Stimulated activated CD8-positive, alpha-beta memory T cell treated with anti-CD3 and anti-CD28 coated beads, Interleukin-2, amount 100 ng/mL, for 1 hour (primary cell): ENCODE measurements around the gene CIITA.
"Not testable (repeated sequence)": the region's sequence is repeated elsewhere in the genome, so short reads cannot be mapped to it uniquely, and the experiment has no call there.

Experiments used
- DNase-seq, 2 donors: peaks; one replicate each; pipeline ENCODE4 v3.0.0-alpha.2; 2020; ENCODE audit warnings: low read depth in 2 of 2

Gene CIITA

GRCh38 chr16:10959161-10959560 is 82.2 kb downstream of the CIITA start:
- DNase-seq, result no peak

- DNase-seq, result no peak
These were observed 84.2 kb downstream of the CIITA start for GRCh38 chr16:10961231-10961630.

DNA sequence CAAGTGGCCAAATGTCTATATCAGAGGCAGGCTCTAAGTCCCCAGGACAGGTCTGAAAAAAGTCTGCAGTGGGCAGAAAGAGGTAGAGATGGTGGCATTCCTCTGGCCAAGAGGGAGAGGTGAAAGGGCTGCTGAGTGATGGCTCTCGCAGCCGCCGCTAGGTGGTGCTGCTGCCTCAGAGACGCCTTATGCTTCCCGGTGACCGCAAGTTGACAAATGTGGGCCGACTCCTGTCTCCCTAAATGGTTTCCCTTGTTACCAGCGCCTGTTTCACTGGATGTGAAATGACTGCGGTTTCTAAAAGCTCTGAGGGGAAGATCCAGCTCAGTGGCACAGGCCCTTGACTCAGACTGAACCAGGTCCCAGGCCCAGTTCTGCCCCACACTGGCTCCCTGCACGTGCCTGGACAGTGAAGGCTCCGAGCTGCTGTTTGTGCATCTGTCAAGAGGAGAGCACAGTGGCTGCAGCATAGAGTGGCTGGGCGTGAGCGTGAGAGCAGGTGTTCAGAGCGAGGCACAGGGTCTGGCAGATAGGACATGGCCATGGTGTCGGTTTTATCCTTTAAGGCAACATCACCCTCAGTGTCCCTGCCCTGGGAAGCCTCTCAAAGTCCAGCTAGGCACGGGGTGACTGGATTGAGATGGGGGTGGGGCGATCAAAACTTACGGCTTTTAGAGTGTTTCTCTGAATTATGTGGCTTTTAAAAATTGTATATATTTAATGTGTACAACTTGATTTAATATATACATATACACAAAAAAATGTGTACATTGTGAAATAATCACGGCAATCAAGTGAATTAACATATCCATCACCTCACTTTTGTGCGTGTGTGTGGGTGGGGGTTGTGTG is 87.3 kb downstream of the CIITA start:
- DNase-seq, result peak; percentile 68 to 69

DNA sequence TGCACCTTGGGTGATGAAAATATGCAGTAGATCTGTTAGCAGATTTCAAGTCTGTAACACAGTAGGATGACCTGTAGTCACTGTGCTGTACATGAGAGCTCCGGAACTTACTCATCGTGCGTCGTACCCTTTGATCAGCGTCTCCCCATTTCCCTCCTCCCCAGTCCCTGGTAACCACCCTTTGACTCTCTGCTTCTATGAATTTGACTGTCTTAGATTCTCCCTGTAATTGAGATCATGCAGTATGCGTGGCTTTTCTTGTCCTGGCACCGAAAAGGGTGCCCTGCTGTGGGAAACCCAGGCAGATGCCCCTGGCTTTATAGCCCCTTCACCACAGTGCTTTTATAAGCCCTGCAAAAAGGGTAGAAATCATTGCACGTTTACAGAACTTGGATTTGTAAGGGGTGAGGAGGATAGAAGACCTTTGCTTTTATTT is 87.9 kb downstream of the CIITA start:
- peak in 1 of 2 donors; percentile 24 for DNase-seq

DNA sequence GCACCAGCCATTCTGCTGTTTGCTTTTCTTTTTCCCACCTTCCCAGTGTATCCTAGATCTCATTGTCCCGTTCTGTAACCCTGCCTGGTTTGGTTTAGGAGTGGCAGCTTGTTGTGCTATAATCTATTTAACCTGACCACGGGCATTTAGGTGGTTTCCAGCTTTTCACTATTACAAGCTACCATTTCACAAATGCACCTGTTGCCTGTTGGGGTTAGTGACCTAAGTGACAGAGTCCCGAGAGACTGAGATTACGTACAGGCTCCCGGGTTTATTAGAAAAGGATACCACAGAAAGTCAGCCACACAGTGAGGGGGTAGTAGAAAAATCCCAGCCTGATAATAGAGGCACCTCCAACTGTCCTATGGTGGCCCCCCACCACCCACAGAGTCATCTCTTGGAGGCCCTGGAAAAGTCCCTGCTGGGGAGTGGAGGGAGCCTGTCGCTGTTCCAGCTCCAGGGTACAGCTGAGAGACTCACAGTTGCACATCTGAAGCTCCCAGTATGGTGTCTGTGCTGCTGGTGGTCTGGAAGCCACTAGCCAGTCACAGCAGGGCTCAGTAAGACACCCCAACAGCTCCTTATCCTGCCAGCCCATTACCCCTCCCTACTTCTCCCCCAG is 88.5 kb downstream of the CIITA start:
- DNase-seq, result no peak

DNA sequence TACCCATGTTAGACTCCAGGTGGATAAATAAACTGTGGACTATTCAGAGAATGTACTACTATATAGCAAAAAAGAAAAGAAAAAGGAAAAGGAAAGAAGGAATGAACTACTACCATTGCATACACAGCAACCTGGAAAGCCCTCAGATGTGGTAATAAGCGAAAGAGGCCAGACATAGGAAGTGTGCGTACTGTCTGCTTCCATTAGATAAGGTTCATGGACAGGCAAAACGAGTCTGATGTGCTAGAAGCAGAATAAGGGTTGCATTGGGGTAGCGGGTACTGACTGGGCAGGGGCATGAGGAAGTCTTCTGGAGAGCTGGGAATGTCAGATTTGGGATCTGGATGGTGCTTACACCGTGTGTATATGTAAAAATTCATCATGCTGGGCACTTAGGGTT is 89.1 kb downstream of the CIITA start:
- DNase-seq, result no peak

- not testable (repeated sequence) for DNase-seq
These were observed 89.6 kb downstream of the CIITA start for GRCh38 chr16:10966559-10966958.

GRCh38 chr16:10967986-10968385 is 91.0 kb downstream of the CIITA start:
- no peak for DNase-seq

- no peak for DNase-seq
These were observed 91.5 kb downstream of the CIITA start for GRCh38 chr16:10968498-10968897.

GRCh38 chr16:10969615-10970014 is 92.6 kb downstream of the CIITA start:
- no peak for DNase-seq

DNA sequence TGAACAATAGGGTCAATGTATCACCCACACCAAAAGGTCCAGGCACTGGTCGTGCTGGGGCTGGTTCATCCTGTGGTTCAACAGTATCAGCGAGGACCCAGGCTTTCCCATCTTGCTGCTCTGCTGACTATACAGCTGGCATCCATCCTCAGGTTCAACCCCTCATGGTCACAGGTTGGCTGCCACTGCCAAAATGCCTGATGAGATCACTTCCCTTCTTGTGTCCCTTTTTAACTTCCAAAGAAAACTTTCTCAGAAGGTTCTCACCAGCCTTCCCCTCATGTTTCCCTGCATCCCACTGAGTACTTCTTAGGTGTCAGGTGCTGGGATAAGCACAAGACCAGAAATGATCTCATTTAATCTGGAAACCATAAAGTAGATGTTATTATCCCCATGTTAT is 93.1 kb downstream of the CIITA start:
- no peak for DNase-seq

GRCh38 chr16:10971560-10971961 is 94.6 kb downstream of the CIITA start:
- DNase-seq, result no peak

DNA sequence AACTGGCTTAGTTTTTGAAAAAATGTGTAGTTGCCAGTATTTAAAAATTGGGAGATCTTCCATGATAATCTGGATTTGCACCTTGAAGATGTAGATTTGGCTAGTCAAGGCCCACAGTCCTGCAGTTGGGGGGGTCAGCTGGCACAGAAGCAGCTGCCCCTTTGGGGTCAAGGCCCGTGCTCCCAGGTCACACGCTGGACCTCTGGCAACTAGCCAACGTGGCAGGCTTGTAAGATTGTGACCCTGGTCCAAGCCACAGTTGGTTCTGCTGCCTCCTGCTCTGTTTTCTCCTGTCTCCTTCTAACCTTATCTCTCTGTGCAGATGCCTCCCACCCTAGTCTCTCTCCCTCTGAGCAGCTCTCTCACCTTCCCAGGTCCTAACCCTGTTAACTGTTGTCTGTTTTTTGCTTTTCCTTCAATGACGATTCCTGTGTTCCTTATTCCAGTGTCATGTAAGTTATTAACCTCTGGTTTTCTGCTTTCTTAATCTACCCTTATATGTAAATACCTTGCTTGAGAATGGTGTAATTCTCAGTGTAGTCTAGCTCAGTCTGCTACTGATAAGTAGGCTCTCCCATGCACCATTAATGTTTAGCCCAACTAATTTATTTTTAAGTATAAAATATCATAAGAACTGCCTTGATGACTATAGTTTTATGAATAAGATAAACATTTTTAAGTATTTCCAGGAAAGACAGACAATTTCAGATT is 95.3 kb downstream of the CIITA start:
- no peak for DNase-seq

- no peak for DNase-seq
These were observed 95.9 kb downstream of the CIITA start for GRCh38 chr16:10972819-10973464.

GRCh38 chr16:10976634-10977033 is 99.6 kb downstream of the CIITA start:
- DNase-seq, result no peak

DNA sequence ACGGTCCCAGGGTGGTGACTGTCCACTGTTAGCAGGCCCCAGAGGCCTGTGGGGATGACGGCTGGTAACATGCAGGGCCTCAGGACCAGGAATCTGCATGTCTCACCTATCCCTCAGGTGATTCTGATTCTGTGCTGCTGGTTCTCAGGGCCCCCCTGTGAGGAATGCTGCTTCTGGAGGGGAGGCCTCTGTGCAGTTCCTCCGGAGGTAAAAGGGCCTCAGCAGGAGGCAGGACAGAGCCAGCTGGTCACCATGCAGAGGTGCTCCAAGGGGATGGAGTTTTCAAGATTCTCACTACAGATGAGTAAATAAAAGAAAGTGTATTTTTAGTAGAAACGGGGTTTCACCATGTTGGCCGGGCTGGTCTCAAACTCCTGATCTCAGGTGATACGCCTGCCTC is 101.1 kb downstream of the CIITA start:
- no peak for DNase-seq

GRCh38 chr16:10978871-10979446 is 102.0 kb downstream of the CIITA start:
- no peak for DNase-seq

- no peak for DNase-seq
These were observed 103.0 kb downstream of the CIITA start for GRCh38 chr16:10979717-10980601.

GRCh38 chr16:10980813-10981212 is 103.8 kb downstream of the CIITA start:
- DNase-seq, result no peak

DNA sequence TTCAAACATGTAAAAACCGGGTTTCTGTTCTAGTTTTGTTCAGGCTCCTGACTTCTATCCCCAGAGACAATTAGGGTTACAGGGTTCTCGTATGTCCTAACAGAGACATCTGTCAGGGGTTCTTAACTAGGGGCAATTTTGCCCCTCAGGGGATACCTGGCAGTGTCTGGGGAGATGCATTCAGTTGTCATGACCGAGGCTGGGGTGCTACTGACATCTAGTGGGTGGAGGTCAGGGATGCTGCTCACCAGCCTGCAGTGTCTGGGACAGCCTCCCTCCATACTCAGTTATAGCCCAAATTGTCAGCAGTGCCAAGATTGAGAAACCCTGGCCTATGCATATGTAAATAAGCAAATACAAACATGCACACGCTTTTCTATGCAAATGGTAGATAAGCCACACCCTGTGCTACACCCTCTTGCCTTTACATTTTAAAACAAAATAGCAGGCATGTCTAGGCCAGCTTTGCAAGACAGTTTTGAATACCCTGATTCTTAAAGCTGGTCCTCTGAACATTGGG is 104.8 kb downstream of the CIITA start:
- no peak for DNase-seq
